ENCODE data around the gene METTL2B. TPM values are rescaled to one million over a fixed set of nuclear protein-coding genes. Genes with fewer than 3 reads are reported as not detected.
A peak's percentile ranks its signal among the peaks of the same experiment; 100 is the strongest.
"Not testable (repeated sequence)": the region's sequence is repeated elsewhere in the genome, so short reads cannot be mapped to it uniquely, and the experiment has no call there.

The METTL2B gene
- total RNA-seq, 2 donors from 2014 or later, result 31.1 to 34.1 TPM

- Mint-ChIP-seq H3K27ac (peak overlapping the region; percentile 93 to 96), H3K36me3 (peaks cover 10 to 21% of the 10 kb centered on the region in 2 donors)
- H3K9me3 Mint-ChIP-seq; DNase-seq (ENCODE audit: low spot score in 2 of 2); ATAC-seq: not testable (repeated sequence)
These were observed 56.4 kb downstream of the METTL2B start for GRCh38 chr7:128532956-128533355.

DNA sequence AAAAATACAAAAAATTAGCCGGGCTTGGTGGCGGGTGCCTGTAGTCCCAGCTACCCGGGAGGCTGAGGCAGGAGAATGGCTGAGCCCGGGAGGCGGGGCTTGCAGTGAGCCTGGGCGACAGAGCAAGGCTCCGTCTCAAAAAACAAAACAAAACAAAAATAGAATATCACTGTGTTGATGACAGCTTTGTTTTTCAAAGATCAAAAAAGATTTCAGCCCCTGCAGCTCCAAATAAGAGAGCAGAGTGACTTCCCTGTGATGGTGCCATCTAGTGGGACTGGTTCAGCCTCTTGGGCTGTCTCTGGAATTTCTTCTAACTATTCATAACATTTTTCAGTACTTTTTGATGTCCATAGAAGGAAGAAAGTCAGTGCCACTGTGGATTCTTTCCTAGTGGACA is 60.9 kb downstream of the METTL2B start:
- H3K36me3 Mint-ChIP-seq, result peaks cover 1 to 16% of the 10 kb centered on the region in 2 donors
- not testable (repeated sequence) for H3K9me3 Mint-ChIP-seq; DNase-seq (ENCODE audit: low spot score in 2 of 2); H3K27ac Mint-ChIP-seq
- ATAC-seq, result peak; percentile 63 to 69

DNA sequence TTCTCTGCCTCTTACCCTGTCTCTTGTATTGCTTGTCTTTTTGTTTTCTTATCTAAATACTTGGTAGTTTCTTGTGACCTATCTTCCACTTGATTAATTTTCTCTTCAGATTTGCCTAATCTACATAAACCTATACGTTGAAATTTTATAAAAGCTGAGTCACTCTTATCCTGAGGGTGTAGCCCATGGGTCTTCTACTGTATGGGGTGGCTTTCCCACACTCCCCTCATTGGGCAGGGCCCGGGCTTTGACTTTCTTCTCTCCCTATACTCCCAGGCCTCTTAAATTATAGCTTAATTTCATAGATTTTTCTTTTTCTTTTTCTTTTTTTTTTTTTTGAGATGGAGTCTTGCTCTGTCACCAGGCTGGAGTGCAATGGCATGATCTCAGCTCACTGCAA is 66.0 kb downstream of the METTL2B start:
- not testable (repeated sequence) for ATAC-seq; H3K9me3 Mint-ChIP-seq; DNase-seq (ENCODE audit: low spot score in 2 of 2)
- H3K27ac Mint-ChIP-seq, result peak overlapping the region in 1 of 2 donors; percentile 89
- peaks cover 0 to 11% of the 10 kb centered on the region in 2 donors for H3K36me3 Mint-ChIP-seq

DNA sequence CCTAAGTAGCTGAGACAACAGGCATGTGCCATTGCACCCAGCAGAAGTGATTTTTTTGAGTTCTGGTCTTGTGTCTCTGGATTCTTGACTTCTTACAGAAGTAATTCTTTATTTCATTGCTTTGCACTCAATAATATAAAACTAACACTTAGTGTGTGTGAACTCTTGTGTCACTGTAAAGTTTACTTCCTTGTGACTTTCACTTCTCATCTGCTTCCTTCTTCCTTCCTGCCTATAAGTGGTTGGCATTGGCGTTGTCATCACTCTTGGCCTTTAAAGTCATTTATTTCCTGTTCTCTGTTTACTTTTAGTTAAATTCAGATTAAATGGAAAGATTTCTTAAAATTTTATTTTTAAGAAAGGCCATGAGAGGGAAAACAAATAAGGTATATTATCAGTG is 66.8 kb downstream of the METTL2B start:
- H3K27ac Mint-ChIP-seq; H3K9me3 Mint-ChIP-seq; DNase-seq (ENCODE audit: low spot score in 2 of 2); ATAC-seq: not testable (repeated sequence)
- peaks cover 0 to 11% of the 10 kb centered on the region in 2 donors for H3K36me3 Mint-ChIP-seq

GRCh38 chr7:128546319-128546851 is 69.8 kb downstream of the METTL2B start:
- not testable (repeated sequence) for ATAC-seq; H3K27ac Mint-ChIP-seq; H3K9me3 Mint-ChIP-seq; DNase-seq (ENCODE audit: low spot score in 2 of 2)
- peaks cover 0 to 11% of the 10 kb centered on the region in 2 donors for H3K36me3 Mint-ChIP-seq

GRCh38 chr7:128550920-128551319 is 74.4 kb downstream of the METTL2B start:
- H3K27ac Mint-ChIP-seq, result no peak overlapping the region
- peak in 1 of 2 donors; percentile 29 for ATAC-seq
- DNase-seq (ENCODE audit: low spot score in 2 of 2), result no peak
- H3K36me3 Mint-ChIP-seq, result peaks cover 0 to 5% of the 10 kb centered on the region in 2 donors
- no peaks in the 10 kb centered on the region for H3K9me3 Mint-ChIP-seq

GRCh38 chr7:128554394-128554793 is 77.8 kb downstream of the METTL2B start:
- not testable (repeated sequence) for H3K9me3 Mint-ChIP-seq; H3K27ac Mint-ChIP-seq; H3K36me3 Mint-ChIP-seq; ATAC-seq; DNase-seq (ENCODE audit: low spot score in 2 of 2)

Other genes starting within 250 kb of the METTL2B start
- gene LEP, start 235.5 kb upstream of the METTL2B start, total RNA-seq, result not detected
- 10 to 100 TPM; 43.4 to 51.3 TPM for gene RBM28, start 132.8 kb upstream of the METTL2B start, total RNA-seq
- under 1 TPM in 1 of 2 donors, not detected in 1; 0.27 TPM for gene PRRT4, start 115.1 kb upstream of the METTL2B start, total RNA-seq
- gene IMPDH1, start 66.8 kb upstream of the METTL2B start, total RNA-seq, result 10 to 100 TPM; 29.5 to 66.9 TPM
- 100 to 1,000 TPM in 1 of 2 donors, 10 to 100 TPM in 1; 20.3 to 239 TPM for gene HILPDA, start 20.9 kb upstream of the METTL2B start, total RNA-seq
- 1 to 10 TPM in 1 of 2 donors, under 1 TPM in 1; 0.14 to 1.1 TPM for gene GARIN1A, start 195.5 kb downstream of the METTL2B start, total RNA-seq